NCI-H2107 (cell line): Measurements from ENCODE around the gene SLC24A5.

Experiments used
- DNase-seq: peaks from one replicate; lab custom pipeline; 2025; lab: John Stamatoyannopoulos, UW

Gene SLC24A5

GRCh38 chr15:48112242-48112641, 8.5 kb upstream of the SLC24A5 start:
- no peak for DNase-seq

- no peak for DNase-seq
Measured at GRCh38 chr15:48119277-48119676, 1.5 kb upstream of the SLC24A5 start.

GRCh38 chr15:48121849-48122248, 1.1 kb downstream of the SLC24A5 start:
- no peak for DNase-seq

GRCh38 chr15:48126667-48127355, 6.0 kb downstream of the SLC24A5 start:
- no peak for DNase-seq

GRCh38 chr15:48131324-48131723, 10.5 kb downstream of the SLC24A5 start:
- no peak for DNase-seq

GRCh38 chr15:48132874-48133273, 12.1 kb downstream of the SLC24A5 start:
- DNase-seq: no peak

GRCh38 chr15:48143856-48144255, 23.1 kb downstream of the SLC24A5 start:
- DNase-seq: no peak

GRCh38 chr15:48144889-48145288, 24.1 kb downstream of the SLC24A5 start:
- no peak for DNase-seq

GRCh38 chr15:48145923-48146322, 25.1 kb downstream of the SLC24A5 start:
- DNase-seq: no peak

GRCh38 chr15:48147358-48147757, 26.6 kb downstream of the SLC24A5 start:
- DNase-seq: no peak

- DNase-seq: no peak
Measured at GRCh38 chr15:48149858-48150257, 29.1 kb downstream of the SLC24A5 start.

GRCh38 chr15:48153526-48153925, 32.7 kb downstream of the SLC24A5 start:
- DNase-seq: no peak

- no peak for DNase-seq
Measured at GRCh38 chr15:48168616-48169015, 47.8 kb downstream of the SLC24A5 start.

GRCh38 chr15:48170981-48171380, 50.2 kb downstream of the SLC24A5 start:
- no peak for DNase-seq

- DNase-seq: no peak
Measured at GRCh38 chr15:48175126-48175525, 54.3 kb downstream of the SLC24A5 start.

GRCh38 chr15:48176112-48176511, 55.3 kb downstream of the SLC24A5 start:
- DNase-seq: no peak

- DNase-seq: no peak
Measured at GRCh38 chr15:48176957-48177356, 56.2 kb downstream of the SLC24A5 start.

GRCh38 chr15:48177383-48177765, 56.6 kb downstream of the SLC24A5 start:
- DNase-seq: no peak

- DNase-seq: peak; percentile 55
Measured at GRCh38 chr15:48177766-48178647, 57.2 kb downstream of the SLC24A5 start, which contains the start of gene MYEF2. Gene MYEF2, minus strand, starts transcription at chr15:48178295. Its CDS starts 58 bp downstream, at chr15:48178237.

- no peak for DNase-seq
Measured at GRCh38 chr15:48178648-48178931, 57.8 kb downstream of the SLC24A5 start.

GRCh38 chr15:48182749-48183148, 62.0 kb downstream of the SLC24A5 start:
- DNase-seq: no peak

GRCh38 chr15:48185529-48185928, 64.7 kb downstream of the SLC24A5 start:
- DNase-seq: no peak

GRCh38 chr15:48186271-48186670, 65.5 kb downstream of the SLC24A5 start:
- DNase-seq: no peak
